Neural cell (in vitro differentiated cells): ENCODE measurements around the gene ATP4B.

Experiments used
- CTCF ChIP-seq: fragments of 450-650 bp; IDR thresholded peaks from 2 replicates; pipeline ENCODE4 v1.5.1; 2014; ENCODE audit warnings: antibody characterized with exemption, mild to moderate bottlenecking, moderate library complexity; ENCODE audit not compliant: poor library complexity, severe bottlenecking
- EP300 ChIP-seq: fragments of 450-650 bp; conservative IDR thresholded peaks from 2 replicates; pipeline ENCODE4 v1.6.1; 2014; ENCODE audit warnings: antibody characterized with exemption, mild to moderate bottlenecking, moderate library complexity; ENCODE audit not compliant: poor library complexity, severe bottlenecking
- EZH2 ChIP-seq: fragments of 200-600, 300-800 bp; shearing (Covaris generic), sonication (generic); IDR thresholded peaks from 2 replicates; pipeline ENCODE4 v1.6.1; 2014; ENCODE audit warnings: antibody characterized with exemption, low read length, borderline replicate concordance, mild to moderate bottlenecking; ENCODE audit not compliant: insufficient read depth, poor library complexity, severe bottlenecking
- POLR2AphosphoS5 ChIP-seq: IDR thresholded peaks from 2 replicates; pipeline ENCODE4 v1.6.1; 2012
- SMC3 ChIP-seq: fragments of 450-650 bp; conservative IDR thresholded peaks from 2 replicates; pipeline ENCODE4 v1.6.1; 2014; ENCODE audit warnings: antibody characterized with exemption, mild to moderate bottlenecking, moderate library complexity; ENCODE audit not compliant: poor library complexity

- TF ChIP-seq SMC3 (no peak), CTCF (no peak), EZH2 (no peak), POLR2AphosphoS5 (no peak), EP300 (no peak)
Measured at GRCh38 chr13:113624235-113624587, 33.8 kb downstream of the ATP4B start.
